AG04450 (cell line): Measurements from ENCODE around the gene CD79A. TPM values are rescaled to one million over a fixed set of nuclear protein-coding genes. Genes with fewer than 3 reads are reported as not detected.

Experiments used
- CTCF ChIA-PET: fragments of 300-600, 350-600 bp; formaldehyde crosslinking; extraction: SDS; loops from one replicate; lab custom pipeline; 2022; ENCODE audit warnings: antibody characterized with exemption, inconsistent platforms; lab: Charles Lee
- POLR2A ChIA-PET: fragments of 350-600 bp; formaldehyde crosslinking; extraction: SDS; loops from one replicate; lab custom pipeline; 2021; ENCODE audit warnings: antibody characterized with exemption, inconsistent platforms; lab: Yijun Ruan, JAX
- DNase-seq: peaks from one replicate; pipeline ENCODE4 v3.0.0-alpha.2; 2011; ENCODE audit warnings: low read depth, low spot score
- H3K27ac ChIP-seq: one replicate; pipeline ENCODE4 v1.5.1; 2012; ENCODE audit warnings: low read depth, low read length, control low read depth
- H3K27me3 ChIP-seq: one replicate; pipeline ENCODE4 v1.6.0; 2012; ENCODE audit warnings: low read length; ENCODE audit not compliant: control insufficient read depth, insufficient read depth
- H3K4me3 ChIP-seq: 2 replicates; pipeline ENCODE4 v1.5.1; 2011; ENCODE audit warnings: mild to moderate bottlenecking, low read depth, low read length, control low read depth
- H3K9me3 ChIP-seq: 2 replicates; pipeline ENCODE4 v1.5.1; 2012; ENCODE audit warnings: low read length; ENCODE audit not compliant: control insufficient read depth, insufficient read depth
- polyA plus RNA-seq: library from polyadenylated mRNA; depleted of rRNA; stranded (reverse); fragments of >200 nt; gene quantifications from 2 replicates; pipeline ENCODE4 v1.2.3, GENCODE V29; 2011
- TF ChIP-seq, protein P1 (sequence below): IDR thresholded peaks from 2 replicates; pipeline ENCODE4 v1.5.1; 2011; ENCODE audit warnings: low read depth, low read length, control low read depth, inconsistent platforms

The CD79A gene
- polyA plus RNA-seq, 1 experiment = 0.20 TPM

- H3K4me3 ChIP-seq = no peak overlapping the region
- H3K27me3 ChIP-seq = peaks cover 34% of the 10 kb centered on the region
- no peak for DNase-seq
- H3K9me3 ChIP-seq = peaks cover 5% of the 10 kb centered on the region; the same call in 1 of the 2 replicates
- CTCF ChIA-PET = interaction anchor here (1.2 to 1.5 kb wide), 2 partner anchors 10 to 12 kb away, joined by 3 to 6 read pairs; partner anchors contain the start of gene RPS19
- no peak overlapping the region for H3K27ac ChIP-seq
- POLR2A ChIA-PET = no interaction called here
- TF ChIP-seq, protein P1, sequence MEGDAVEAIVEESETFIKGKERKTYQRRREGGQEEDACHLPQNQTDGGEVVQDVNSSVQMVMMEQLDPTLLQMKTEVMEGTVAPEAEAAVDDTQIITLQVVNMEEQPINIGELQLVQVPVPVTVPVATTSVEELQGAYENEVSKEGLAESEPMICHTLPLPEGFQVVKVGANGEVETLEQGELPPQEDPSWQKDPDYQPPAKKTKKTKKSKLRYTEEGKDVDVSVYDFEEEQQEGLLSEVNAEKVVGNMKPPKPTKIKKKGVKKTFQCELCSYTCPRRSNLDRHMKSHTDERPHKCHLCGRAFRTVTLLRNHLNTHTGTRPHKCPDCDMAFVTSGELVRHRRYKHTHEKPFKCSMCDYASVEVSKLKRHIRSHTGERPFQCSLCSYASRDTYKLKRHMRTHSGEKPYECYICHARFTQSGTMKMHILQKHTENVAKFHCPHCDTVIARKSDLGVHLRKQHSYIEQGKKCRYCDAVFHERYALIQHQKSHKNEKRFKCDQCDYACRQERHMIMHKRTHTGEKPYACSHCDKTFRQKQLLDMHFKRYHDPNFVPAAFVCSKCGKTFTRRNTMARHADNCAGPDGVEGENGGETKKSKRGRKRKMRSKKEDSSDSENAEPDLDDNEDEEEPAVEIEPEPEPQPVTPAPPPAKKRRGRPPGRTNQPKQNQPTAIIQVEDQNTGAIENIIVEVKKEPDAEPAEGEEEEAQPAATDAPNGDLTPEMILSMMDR = no peak
Observed at GRCh38 chr19:41849067-41849466, 28.0 kb upstream of the CD79A start.

DNA sequence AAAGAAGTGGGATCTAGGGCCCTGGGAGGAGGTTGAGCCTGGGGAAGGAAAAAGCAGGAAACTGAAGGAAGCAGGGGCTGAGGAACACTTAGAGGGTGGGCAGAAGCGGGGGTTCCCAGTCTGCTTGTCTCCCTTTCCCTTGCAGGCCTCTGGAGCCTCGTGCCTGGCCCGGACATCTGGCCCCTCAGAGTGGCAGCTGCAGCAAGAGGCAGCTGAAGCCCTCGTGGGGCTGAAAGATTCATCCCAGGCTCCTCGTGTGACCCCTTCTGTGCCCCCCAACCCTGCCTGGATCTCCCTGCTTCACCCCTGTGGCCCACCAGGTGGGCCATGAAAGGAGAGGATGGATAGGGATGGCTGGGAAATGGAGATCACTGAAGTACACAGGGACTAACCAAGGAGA lies 26.7 kb upstream of the CD79A start:
- CTCF ChIA-PET = interaction anchor here (0.7 to 1.5 kb wide), 3 partner anchors 8 to 14 kb away, joined by 3 to 6 read pairs (median 3); partner anchors contain the start of gene RPS19
- H3K27ac ChIP-seq = no peak overlapping the region
- TF ChIP-seq, protein P1 = no peak
- POLR2A ChIA-PET = no interaction called here
- no peaks in the 10 kb centered on the region for H3K9me3 ChIP-seq
- H3K4me3 ChIP-seq = no peak overlapping the region
- H3K27me3 ChIP-seq = peaks cover 45% of the 10 kb centered on the region
- DNase-seq = no peak

DNA sequence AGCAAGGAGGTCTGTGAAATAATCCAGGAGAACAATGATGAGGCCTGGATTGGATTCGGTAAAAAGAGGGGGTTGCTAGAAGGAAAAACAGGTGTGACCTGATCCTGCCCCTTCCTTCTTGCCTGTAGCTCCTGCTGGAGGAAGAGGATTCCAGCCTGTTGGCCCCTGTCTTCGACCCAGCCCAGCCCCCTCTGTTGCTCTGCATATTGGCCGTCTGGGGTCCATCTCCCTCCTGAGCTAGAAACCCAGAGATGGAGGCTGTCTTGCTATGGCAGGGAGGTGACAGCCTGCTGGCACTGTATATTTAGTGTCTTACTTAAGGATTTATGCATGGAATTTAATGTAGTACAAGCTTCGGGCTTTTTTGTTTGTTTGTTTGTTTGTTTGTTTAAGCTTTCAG lies 25.6 kb upstream of the CD79A start:
- CTCF ChIA-PET = interaction anchor here (0.9 to 2.3 kb wide), 2 partner anchors 16 to 56 kb away, joined by 3 to 13 read pairs; no protein-coding TSS in a partner anchor
- H3K9me3 ChIP-seq = no peaks in the 10 kb centered on the region

DNA sequence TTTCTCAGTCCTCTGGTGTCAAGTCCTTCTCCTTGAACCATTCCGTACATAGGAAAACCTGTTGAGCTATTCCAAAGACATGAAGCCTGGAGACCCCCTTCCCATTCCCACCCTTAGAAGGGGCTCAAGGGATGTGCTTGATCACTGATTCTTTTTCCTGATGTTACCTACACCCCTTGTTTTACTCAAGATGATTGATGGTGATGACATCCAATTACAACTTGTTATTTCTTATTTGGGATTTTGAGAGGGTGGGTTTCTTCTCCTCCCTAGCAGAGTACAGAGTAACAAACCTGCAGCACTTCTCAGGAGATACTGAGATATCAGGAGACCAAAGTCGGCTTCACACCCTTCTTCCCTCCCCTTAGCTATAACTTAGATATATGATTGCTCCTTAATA lies 23.7 kb upstream of the CD79A start:
- peaks cover 46% of the 10 kb centered on the region for H3K27me3 ChIP-seq
- TF ChIP-seq, protein P1 = no peak

More for the DNA sequence above, 25.6 kb upstream of the CD79A start:
- TF ChIP-seq, protein P1 = no peak
- POLR2A ChIA-PET = no interaction called here
- no peak for DNase-seq
- H3K4me3 ChIP-seq = no peak overlapping the region
- H3K27me3 ChIP-seq = peaks cover 48% of the 10 kb centered on the region
- no peak overlapping the region for H3K27ac ChIP-seq

DNA sequence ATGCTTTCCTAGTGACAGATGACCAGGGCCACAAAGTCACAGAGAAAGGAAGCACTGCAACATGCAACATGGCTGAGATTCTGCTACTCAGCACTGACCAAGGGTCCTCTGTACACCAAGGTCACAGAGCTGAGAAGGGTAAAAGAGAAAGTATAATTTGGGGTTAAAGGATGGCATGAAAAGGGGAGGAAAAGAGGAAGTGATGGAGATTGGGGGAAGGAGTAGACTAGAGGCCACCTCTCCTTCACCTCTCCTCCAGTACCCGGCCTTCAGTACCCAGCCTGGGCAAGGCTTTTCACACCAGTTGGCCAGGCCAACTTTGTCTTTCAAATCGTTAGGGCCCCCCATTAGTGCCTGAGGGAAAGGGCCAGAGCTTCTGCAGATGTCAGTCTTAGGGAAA lies 23.3 kb upstream of the CD79A start:
- DNase-seq = no peak
- H3K9me3 ChIP-seq = no peaks in the 10 kb centered on the region
- TF ChIP-seq, protein P1 = no peak
- no peak overlapping the region for H3K27ac ChIP-seq
- ChIA-PET CTCF (interaction anchor here (1.7 kb wide), 1 partner anchor 69 kb away, joined by 5 read pairs; no protein-coding TSS in a partner anchor), POLR2A (no interaction called here)
- no peak overlapping the region for H3K4me3 ChIP-seq
- H3K27me3 ChIP-seq = peaks cover 46% of the 10 kb centered on the region

More for the DNA sequence above, 23.7 kb upstream of the CD79A start:
- CTCF ChIA-PET = interaction anchor here (2.3 kb wide), 1 partner anchor 18 kb away, joined by 13 read pairs; no protein-coding TSS in a partner anchor
- POLR2A ChIA-PET = no interaction called here
- no peaks in the 10 kb centered on the region for H3K9me3 ChIP-seq
- DNase-seq = no peak
- no peak overlapping the region for H3K4me3 ChIP-seq
- H3K27ac ChIP-seq = no peak overlapping the region
